HG03571 (cell line): Measurements from ENCODE around the gene LGALS7B.
"Not testable (repeated sequence)": the region's sequence is repeated elsewhere in the genome, so short reads cannot be mapped to it uniquely, and the experiment has no call there.

ENCODE experiments used
- ATAC-seq: cut with Tn5 transposase; IDR thresholded peaks from one replicate; pipeline ENCODE4 v1.9.1; 2021; ENCODE audit not compliant: unreplicated experiment

Gene LGALS7B

GRCh38 chr19:38788478-38789243 lies at the start of gene LGALS7B:
Gene LGALS7B (plus strand): TSS chr19:38789200. CDS start chr19:38789227, 27 bp downstream.
- ATAC-seq, result no peak

GRCh38 chr19:38739440-38740256 lies 49.4 kb upstream of the LGALS7B start:
- no peak for ATAC-seq

GRCh38 chr19:38740257-38740592 lies 48.8 kb upstream of the LGALS7B start:
- no peak for ATAC-seq

GRCh38 chr19:38740932-38741331 lies 48.1 kb upstream of the LGALS7B start:
- ATAC-seq, result no peak

- ATAC-seq, result no peak
Observed at GRCh38 chr19:38741670-38742069, 47.3 kb upstream of the LGALS7B start.

GRCh38 chr19:38742296-38742695 lies 46.7 kb upstream of the LGALS7B start:
- ATAC-seq, result no peak

GRCh38 chr19:38742906-38743305 lies 46.1 kb upstream of the LGALS7B start:
- no peak for ATAC-seq

GRCh38 chr19:38743394-38744297 lies 45.4 kb upstream of the LGALS7B start:
- no peak for ATAC-seq

- ATAC-seq, result no peak
Observed at GRCh38 chr19:38744298-38744681, 44.7 kb upstream of the LGALS7B start, which contains the start of gene CAPN12. Gene CAPN12 (minus strand): TSS chr19:38744474. CDS start chr19:38744165, 309 bp downstream.

- ATAC-seq, result no peak
Observed at GRCh38 chr19:38744874-38745273, 44.1 kb upstream of the LGALS7B start.

GRCh38 chr19:38745316-38745715 lies 43.7 kb upstream of the LGALS7B start:
- no peak for ATAC-seq

GRCh38 chr19:38753783-38754182 lies 35.2 kb upstream of the LGALS7B start:
- ATAC-seq, result not testable (repeated sequence)

GRCh38 chr19:38754196-38754595 lies 34.8 kb upstream of the LGALS7B start:
- not testable (repeated sequence) for ATAC-seq

GRCh38 chr19:38759590-38760003 lies 29.4 kb upstream of the LGALS7B start:
- no peak for ATAC-seq

GRCh38 chr19:38760805-38761517 lies 28.0 kb upstream of the LGALS7B start:
- ATAC-seq, result not testable (repeated sequence)

GRCh38 chr19:38761884-38762389 lies 27.1 kb upstream of the LGALS7B start:
- ATAC-seq, result not testable (repeated sequence)

GRCh38 chr19:38763795-38764220 lies 25.2 kb upstream of the LGALS7B start:
- no peak for ATAC-seq

- no peak for ATAC-seq
Observed at GRCh38 chr19:38765214-38765613, 23.8 kb upstream of the LGALS7B start.

- no peak for ATAC-seq
Observed at GRCh38 chr19:38766276-38767047, 22.5 kb upstream of the LGALS7B start.
